HG02571 (cell line): ENCODE results near the gene FAM163A.
"Not testable (repeated sequence)": the region's sequence is repeated elsewhere in the genome, so short reads cannot be mapped to it uniquely, and the experiment has no call there.

Experiments
- ATAC-seq: cut with Tn5 transposase; IDR thresholded peaks from one replicate; pipeline ENCODE4 v1.9.1; 2021; ENCODE audit warnings: mild to moderate bottlenecking, moderate library complexity; ENCODE audit not compliant: unreplicated experiment

FAM163A gene

GRCh38 chr1:179786815-179787685, 44.0 kb downstream of the FAM163A start:
- no peak for ATAC-seq

- no peak for ATAC-seq
Measured at GRCh38 chr1:179788259-179788658, 45.2 kb downstream of the FAM163A start.

- ATAC-seq, result no peak
Measured at GRCh38 chr1:179793281-179793680, 50.2 kb downstream of the FAM163A start.

GRCh38 chr1:179794146-179794545, 51.1 kb downstream of the FAM163A start:
- no peak for ATAC-seq

- no peak for ATAC-seq
Measured at GRCh38 chr1:179794669-179795068, 51.6 kb downstream of the FAM163A start.

- no peak for ATAC-seq
Measured at GRCh38 chr1:179798213-179798863, 55.2 kb downstream of the FAM163A start.

GRCh38 chr1:179798864-179799516, 55.9 kb downstream of the FAM163A start:
- ATAC-seq, result no peak

- no peak for ATAC-seq
Measured at GRCh38 chr1:179800481-179800880, 57.4 kb downstream of the FAM163A start.

GRCh38 chr1:179803104-179803503, 60.0 kb downstream of the FAM163A start:
- no peak for ATAC-seq

- no peak for ATAC-seq
Measured at GRCh38 chr1:179803918-179804317, 60.8 kb downstream of the FAM163A start.

- ATAC-seq, result not testable (repeated sequence)
Measured at GRCh38 chr1:179804417-179804816, 61.3 kb downstream of the FAM163A start.

GRCh38 chr1:179805291-179806195, 62.5 kb downstream of the FAM163A start:
- ATAC-seq, result no peak

- no peak for ATAC-seq
Measured at GRCh38 chr1:179806333-179806732, 63.2 kb downstream of the FAM163A start.

- ATAC-seq, result no peak
Measured at GRCh38 chr1:179807291-179807690, 64.2 kb downstream of the FAM163A start.

GRCh38 chr1:179807691-179808485, 64.8 kb downstream of the FAM163A start:
- no peak for ATAC-seq

- ATAC-seq, result no peak
Measured at GRCh38 chr1:179808503-179808902, 65.4 kb downstream of the FAM163A start.

- ATAC-seq, result no peak
Measured at GRCh38 chr1:179809506-179810366, 66.6 kb downstream of the FAM163A start.

- ATAC-seq, result no peak
Measured at GRCh38 chr1:179810367-179810715, 67.2 kb downstream of the FAM163A start.
